ENCODE data around the gene TNFAIP8L1.
"Not testable (repeated sequence)": the region's sequence is repeated elsewhere in the genome, so short reads cannot be mapped to it uniquely, and the experiment has no call there.

TNFAIP8L1 gene

DNA sequence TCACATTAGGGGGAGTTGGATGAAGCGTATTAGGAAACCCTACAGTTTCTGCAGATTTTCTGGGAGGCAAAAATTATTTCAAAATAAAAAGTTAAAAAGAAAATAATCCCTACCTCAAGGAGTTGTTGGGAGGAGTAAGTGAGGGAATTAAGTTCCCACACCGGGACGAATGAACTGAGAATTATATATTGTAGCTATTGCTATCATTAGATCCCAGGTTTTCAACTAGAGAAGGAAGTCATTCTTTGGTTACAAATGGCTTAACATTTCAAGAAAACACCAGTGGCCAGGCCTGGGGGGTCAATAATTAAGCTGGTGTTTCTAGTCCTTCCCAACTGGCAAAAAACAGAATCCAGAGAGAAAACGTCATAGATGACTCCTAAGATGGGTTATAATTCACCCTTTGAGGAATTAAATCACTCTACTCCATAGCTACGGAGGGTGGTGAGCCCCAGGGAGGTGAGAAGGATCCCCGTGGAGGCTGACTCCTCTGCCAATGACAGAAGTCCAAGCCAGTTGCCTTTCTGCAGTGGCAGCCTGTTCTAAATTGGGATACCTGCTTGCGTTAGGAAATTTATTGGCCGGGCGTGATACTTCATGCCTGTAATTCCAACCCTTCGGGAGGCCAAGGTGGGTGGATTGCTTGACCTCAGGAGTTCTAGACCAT is 32.0 kb downstream of the TNFAIP8L1 start:
- TF ChIP-seq, protein P1, sequence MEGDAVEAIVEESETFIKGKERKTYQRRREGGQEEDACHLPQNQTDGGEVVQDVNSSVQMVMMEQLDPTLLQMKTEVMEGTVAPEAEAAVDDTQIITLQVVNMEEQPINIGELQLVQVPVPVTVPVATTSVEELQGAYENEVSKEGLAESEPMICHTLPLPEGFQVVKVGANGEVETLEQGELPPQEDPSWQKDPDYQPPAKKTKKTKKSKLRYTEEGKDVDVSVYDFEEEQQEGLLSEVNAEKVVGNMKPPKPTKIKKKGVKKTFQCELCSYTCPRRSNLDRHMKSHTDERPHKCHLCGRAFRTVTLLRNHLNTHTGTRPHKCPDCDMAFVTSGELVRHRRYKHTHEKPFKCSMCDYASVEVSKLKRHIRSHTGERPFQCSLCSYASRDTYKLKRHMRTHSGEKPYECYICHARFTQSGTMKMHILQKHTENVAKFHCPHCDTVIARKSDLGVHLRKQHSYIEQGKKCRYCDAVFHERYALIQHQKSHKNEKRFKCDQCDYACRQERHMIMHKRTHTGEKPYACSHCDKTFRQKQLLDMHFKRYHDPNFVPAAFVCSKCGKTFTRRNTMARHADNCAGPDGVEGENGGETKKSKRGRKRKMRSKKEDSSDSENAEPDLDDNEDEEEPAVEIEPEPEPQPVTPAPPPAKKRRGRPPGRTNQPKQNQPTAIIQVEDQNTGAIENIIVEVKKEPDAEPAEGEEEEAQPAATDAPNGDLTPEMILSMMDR (IDR thresholded peaks at IDR 0.05; ENCODE audit: extremely low read depth, missing control alignments): no peak
- no peak for DNase-seq (ENCODE audit: low spot score)

DNA sequence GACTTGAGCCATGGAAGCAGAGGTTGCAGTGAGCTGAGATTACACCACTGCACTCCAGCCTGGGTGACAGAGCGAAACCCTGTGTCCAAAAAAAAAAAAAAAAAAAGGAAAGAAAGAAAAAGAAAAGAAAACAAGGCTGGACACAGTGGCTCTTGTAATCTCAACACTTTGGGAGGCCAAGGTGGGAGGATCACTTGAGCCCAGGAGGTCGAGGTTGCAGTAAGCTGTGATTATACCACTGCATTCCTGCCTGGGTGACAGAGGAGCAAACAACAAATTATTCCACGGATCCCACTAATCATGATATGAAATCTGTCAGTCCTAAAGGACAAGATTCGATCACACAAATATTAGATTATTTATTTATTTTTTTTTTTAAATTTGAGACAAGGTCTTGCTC is 33.9 kb downstream of the TNFAIP8L1 start:
- DNase-seq (ENCODE audit: low spot score): no peak
- TF ChIP-seq, protein P1 (IDR thresholded peaks at IDR 0.05; ENCODE audit: extremely low read depth, missing control alignments): no peak

DNA sequence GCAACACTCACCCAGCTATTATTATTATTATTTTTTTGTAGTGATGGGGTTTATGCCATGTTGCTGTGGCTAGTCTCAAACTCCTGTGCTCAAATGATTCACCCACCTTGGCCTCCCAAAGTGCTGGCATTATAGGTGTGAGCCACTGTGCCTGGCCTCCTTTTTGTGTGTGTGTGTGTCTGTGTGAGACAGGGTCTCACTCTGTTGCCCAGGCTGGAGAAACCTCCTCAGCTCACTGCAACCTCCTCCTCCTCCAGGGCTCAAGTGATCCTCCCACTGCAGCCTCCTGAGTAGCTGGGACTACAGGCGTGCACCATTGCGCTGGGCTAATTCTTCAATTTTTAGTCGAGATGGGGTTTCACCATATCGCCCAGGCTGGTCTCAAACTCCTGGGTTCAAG is 34.4 kb downstream of the TNFAIP8L1 start:
- DNase-seq (ENCODE audit: low spot score): no peak
- TF ChIP-seq, protein P1 (IDR thresholded peaks at IDR 0.05; ENCODE audit: extremely low read depth, missing control alignments): no peak

DNA sequence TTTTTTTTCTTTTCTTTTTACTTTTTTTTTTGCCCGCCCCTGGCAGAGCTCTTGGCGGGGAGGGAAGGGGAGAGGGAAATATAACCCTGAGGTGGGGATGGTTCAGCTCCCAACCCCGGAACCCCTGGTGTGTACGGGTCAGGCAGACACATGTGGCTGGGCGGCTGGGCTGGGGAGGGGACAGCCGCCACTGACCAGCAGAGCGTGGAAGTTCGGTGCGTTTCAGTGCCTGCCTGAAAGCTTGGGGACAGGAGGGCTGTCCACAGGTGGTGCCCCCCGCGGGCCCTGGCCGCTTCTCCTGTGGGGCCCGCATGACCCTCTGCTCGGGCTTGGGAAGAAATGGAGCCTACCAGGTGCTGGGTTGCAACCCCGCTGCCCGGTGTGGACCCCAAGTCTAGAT is 36.0 kb downstream of the TNFAIP8L1 start:
- TF ChIP-seq, protein P1 (IDR thresholded peaks at IDR 0.05; ENCODE audit: extremely low read depth, missing control alignments): no peak
- no peak for DNase-seq (ENCODE audit: low spot score)

DNA sequence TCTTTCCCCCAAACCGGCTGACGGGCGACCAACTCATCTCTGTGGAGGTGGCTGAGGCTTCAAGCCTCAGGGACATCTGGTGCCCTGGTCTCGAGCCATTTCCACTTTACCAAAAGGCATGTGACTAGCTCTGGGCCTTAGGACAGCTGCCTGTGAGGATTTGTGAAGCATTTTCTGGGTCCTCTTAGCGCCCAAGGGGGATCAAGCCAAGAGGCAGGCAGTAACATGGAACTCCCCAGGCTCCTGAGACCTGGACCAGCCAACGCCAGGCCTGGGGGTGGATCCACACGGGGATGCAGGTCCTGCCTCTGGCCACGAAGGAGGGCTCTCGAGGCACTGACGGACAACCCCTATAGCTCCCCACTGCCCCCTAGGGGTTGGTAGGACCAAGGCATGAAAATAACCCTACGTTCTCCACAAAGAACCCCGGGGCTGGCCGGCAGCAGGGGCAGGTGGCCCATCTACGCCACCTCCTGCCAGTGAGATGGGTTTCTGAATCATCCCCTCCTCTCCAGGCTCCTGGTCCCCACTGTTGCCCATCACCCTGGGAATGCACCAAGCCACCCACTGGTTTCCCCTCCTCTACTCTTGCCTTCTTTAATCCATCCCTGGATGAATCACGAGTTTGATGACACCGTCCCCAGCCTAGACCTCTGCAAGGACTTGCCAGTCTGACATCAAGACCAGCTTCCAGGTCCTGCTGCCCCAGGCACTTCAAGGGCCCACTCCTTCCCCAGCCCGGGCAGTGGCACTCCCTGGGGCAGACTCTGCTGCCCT is 37.8 kb downstream of the TNFAIP8L1 start:
- DNase-seq (ENCODE audit: low spot score): peak; percentile 59
- TF ChIP-seq, protein P1 (IDR thresholded peaks at IDR 0.05; ENCODE audit: extremely low read depth, missing control alignments): no peak

DNA sequence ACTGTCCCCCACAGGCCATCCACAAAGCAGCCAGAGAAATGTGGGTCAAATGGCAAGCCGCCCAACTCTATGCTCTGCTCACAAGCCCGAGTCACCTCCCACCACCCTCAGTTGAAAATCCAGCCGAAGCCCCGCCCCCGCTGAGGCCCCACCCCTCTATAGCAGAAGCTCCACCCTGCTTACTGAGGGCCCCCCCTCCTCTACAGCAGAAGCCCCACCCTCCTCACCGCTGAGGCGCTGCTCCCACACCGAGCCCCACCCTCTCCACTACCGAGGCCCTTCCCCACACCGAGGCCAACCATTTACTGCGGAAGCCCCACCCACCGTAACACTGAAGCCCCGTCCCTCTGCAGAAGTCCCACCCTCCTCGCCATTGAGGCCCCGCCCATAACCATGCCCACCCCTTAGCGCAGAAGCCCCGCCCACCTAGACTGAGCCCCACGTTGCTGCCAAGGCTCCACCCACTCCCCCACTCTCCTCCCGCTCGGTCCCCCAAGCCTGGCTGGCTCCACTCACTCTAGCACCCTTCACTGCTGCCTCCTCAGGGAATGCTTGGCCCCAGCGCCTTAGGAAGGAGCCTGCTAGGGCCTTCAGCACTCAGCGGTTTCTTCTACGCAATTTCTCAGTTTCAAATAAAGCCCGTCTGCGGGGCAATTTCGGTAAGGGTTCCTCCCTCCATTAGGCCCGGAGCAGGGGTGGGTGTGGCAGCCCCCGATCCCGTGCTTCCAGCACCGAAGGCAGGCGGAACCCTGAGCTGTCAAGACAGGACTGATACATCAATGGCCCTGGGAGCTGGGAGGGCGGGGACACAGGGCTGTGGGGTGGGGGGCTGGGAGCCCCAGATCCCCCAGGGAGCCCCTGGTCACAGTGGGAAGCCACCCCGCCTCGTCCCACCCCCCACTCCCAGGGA is 39.8 kb downstream of the TNFAIP8L1 start:
- DNase-seq (ENCODE audit: low spot score): no peak

DNA sequence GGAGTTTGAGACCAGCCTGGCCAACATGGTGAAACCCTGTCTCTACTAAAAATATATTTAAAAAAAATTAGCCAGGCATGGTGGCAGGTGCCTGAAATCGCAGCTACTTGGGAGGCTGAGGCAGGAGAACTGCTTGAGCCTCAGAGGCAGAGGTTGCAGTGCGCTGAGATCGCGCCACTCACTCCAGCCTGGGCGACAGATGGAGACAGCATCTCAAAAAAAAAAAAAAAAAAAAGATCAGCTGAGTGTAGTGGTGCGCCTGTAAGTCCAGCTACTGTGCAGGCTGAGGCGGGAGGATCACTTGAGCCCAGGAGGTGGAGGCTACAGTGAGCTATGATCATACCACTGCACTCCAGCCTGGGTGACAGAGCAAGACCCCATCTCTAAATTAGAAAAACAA is 40.7 kb downstream of the TNFAIP8L1 start:
- DNase-seq (ENCODE audit: low spot score): not testable (repeated sequence)

More for the DNA sequence above, 39.8 kb downstream of the TNFAIP8L1 start:
- TF ChIP-seq, protein P1 (IDR thresholded peaks at IDR 0.05; ENCODE audit: extremely low read depth, missing control alignments): no peak

Measured in GM20000 (cell line).